GM23338 (cell line): Measurements from ENCODE around the gene MRPL2. TPM values are rescaled to one million over a fixed set of nuclear protein-coding genes. Genes with fewer than 3 reads are reported as not detected.
A peak's percentile ranks its signal among the peaks of the same experiment; 100 is the strongest.

Source experiments
- ATAC-seq: fragments of 200-7000 bp; cut with Tn5 transposase; 3 replicates; pipeline ENCODE4 v1.9.1; 2020
- DNase-seq: peaks from one replicate; pipeline ENCODE4 v3.0.0-alpha.2; 2015; ENCODE audit warnings: low spot score
- H2AFZ ChIP-seq: fragments of 200-600 bp; sonication (generic); 2 replicates; pipeline ENCODE4 v1.8.0; 2016; ENCODE audit warnings: antibody characterized with exemption, mild to moderate bottlenecking, moderate library complexity
- H3F3A ChIP-seq: fragments of 200-600 bp; sonication (generic); replicated peaks from 2 replicates; pipeline ENCODE4 v1.8.0; 2017; ENCODE audit warnings: antibody characterized with exemption, mixed run types, low read depth
- H3K27ac ChIP-seq: fragments of 200-600 bp; sonication (generic); 2 replicates; pipeline ENCODE4 v1.6.1; 2016; ENCODE audit warnings: low read depth
- H3K27me3 ChIP-seq: fragments of 200-600 bp; sonication (generic); 2 replicates; pipeline ENCODE4 v1.8.0; 2016; ENCODE audit warnings: mild to moderate bottlenecking, mixed run types, moderate library complexity; ENCODE audit not compliant: insufficient read depth
- H3K36me3 ChIP-seq: fragments of 200-600 bp; sonication (generic); 2 replicates; pipeline ENCODE4 v1.8.0; 2016; ENCODE audit warnings: mild to moderate bottlenecking; ENCODE audit not compliant: insufficient read depth
- H3K4me1 ChIP-seq: fragments of 200-600 bp; sonication (generic); 2 replicates; pipeline ENCODE4 v1.8.0; 2016; ENCODE audit warnings: mild to moderate bottlenecking, moderate library complexity; ENCODE audit not compliant: insufficient read depth
- H3K4me2 ChIP-seq: fragments of 200-600 bp; sonication (generic); 2 replicates; pipeline ENCODE4 v1.7.1; 2017; ENCODE audit warnings: mixed run types
- H3K4me3 ChIP-seq: fragments of 200-600 bp; sonication (generic); 2 replicates; pipeline ENCODE4 v1.6.1; 2016; ENCODE audit warnings: mixed run types
- H3K79me2 ChIP-seq: fragments of 200-600 bp; sonication (generic); replicated peaks from 2 replicates; pipeline ENCODE4 v1.8.0; 2017; ENCODE audit warnings: mild to moderate bottlenecking; ENCODE audit not compliant: insufficient read depth
- H3K9me2 ChIP-seq: fragments of 200-600 bp; sonication (generic); 2 replicates; pipeline ENCODE4 v1.8.0; 2017; ENCODE audit not compliant: insufficient read depth
- H4K20me1 ChIP-seq: fragments of 200-600 bp; sonication (generic); replicated peaks from 2 replicates; pipeline ENCODE4 v1.8.0; 2017; ENCODE audit warnings: mild to moderate bottlenecking; ENCODE audit not compliant: insufficient read depth
- H3K27ac Mint-ChIP-seq: 2 replicates; pipeline ENCODE4 v1.8.0; 2020; ENCODE audit warnings: inconsistent platforms, mild to moderate bottlenecking, moderate library complexity, mixed read lengths
- H3K27me3 Mint-ChIP-seq: 3 replicates; pipeline ENCODE4 v1.8.0; 2022; ENCODE audit warnings: low read depth, mild to moderate bottlenecking, moderate library complexity, mixed read lengths, inconsistent platforms; ENCODE audit not compliant: insufficient read depth, poor library complexity
- H3K36me3 Mint-ChIP-seq: 3 replicates; pipeline ENCODE4 v1.8.0; 2021; ENCODE audit warnings: low read depth, mild to moderate bottlenecking, inconsistent platforms, moderate library complexity, mixed read lengths
- H3K4me1 Mint-ChIP-seq: 3 replicates; pipeline ENCODE4 v1.8.0; 2020; ENCODE audit warnings: mild to moderate bottlenecking, inconsistent platforms, mixed read lengths
- H3K4me3 Mint-ChIP-seq: 3 replicates; pipeline ENCODE4 v1.8.0; 2021; ENCODE audit warnings: moderate library complexity, mild to moderate bottlenecking, inconsistent platforms, mixed read lengths
- H3K9me3 Mint-ChIP-seq: 3 replicates; pipeline ENCODE4 v1.8.0; 2020; ENCODE audit warnings: moderate library complexity, mild to moderate bottlenecking, inconsistent platforms, mixed read lengths
- CREB1 ChIP-seq: fragments of 250-450 bp; sonication (Bioruptor Pico); IDR thresholded peaks from 2 replicates; pipeline ENCODE4 v1.5.0; 2020; ENCODE audit warnings: low read depth, mild to moderate bottlenecking, moderate library complexity
- ETS1 ChIP-seq: IDR thresholded peaks from 2 replicates; pipeline ENCODE4 v1.6.1; 2016; ENCODE audit warnings: antibody characterized with exemption
- EZH2 ChIP-seq: fragments of 200-600 bp; sonication (generic); IDR thresholded peaks from one replicate; pipeline ENCODE4 v1.8.0; 2017; ENCODE audit warnings: antibody characterized with exemption, mild to moderate bottlenecking, low read depth; ENCODE audit not compliant: unreplicated experiment
- EZH2phosphoT487 ChIP-seq: fragments of 200-600 bp; sonication (generic); IDR thresholded peaks from one replicate; pipeline ENCODE4 v1.8.1; 2018; ENCODE audit warnings: antibody characterized with exemption; ENCODE audit not compliant: unreplicated experiment
- JUNB ChIP-seq: IDR thresholded peaks from one replicate; pipeline ENCODE4 v1.6.1; 2016; ENCODE audit warnings: antibody characterized with exemption; ENCODE audit not compliant: unreplicated experiment
- NANOG ChIP-seq: IDR thresholded peaks from 2 replicates; pipeline ENCODE4 v1.6.1; 2016; ENCODE audit warnings: antibody characterized with exemption, borderline replicate concordance
- POLR2AphosphoS5 ChIP-seq: IDR thresholded peaks from 2 replicates; pipeline ENCODE4 v1.6.1; 2016; ENCODE audit warnings: antibody characterized with exemption, low read depth
- REST ChIP-seq: IDR thresholded peaks from one replicate; pipeline ENCODE4 v1.6.1; 2018; ENCODE audit warnings: antibody characterized with exemption; ENCODE audit not compliant: unreplicated experiment
- ZNF114 ChIP-seq: fragments of 250-450 bp; sonication (Bioruptor Pico); IDR thresholded peaks from 2 replicates; pipeline ENCODE4 v1.5.0; 2020; ENCODE audit warnings: mild to moderate bottlenecking, moderate library complexity
- ZNF331 ChIP-seq: fragments of 250-450 bp; sonication (Bioruptor Pico); IDR thresholded peaks from 2 replicates; pipeline ENCODE4 v1.5.0; 2020; ENCODE audit warnings: low read depth, mild to moderate bottlenecking, moderate library complexity
- ZNF462 ChIP-seq: fragments of 250-450 bp; sonication (Bioruptor Pico); IDR thresholded peaks from 2 replicates; pipeline ENCODE4 v1.5.0; 2020; ENCODE audit warnings: mild to moderate bottlenecking, moderate library complexity
- polyA plus RNA-seq: library from polyadenylated mRNA; unstranded; fragments of >200 nt; fragmentation: Nextera tagmentation; extraction: Ambion mirVana; gene quantifications from 2 replicates; pipeline ENCODE4 v1.2.1, GENCODE V29; 2016
- total RNA-seq: library from RNA; depleted of rRNA; stranded (reverse); fragments of >200 nt; shearing (Covaris generic); gene quantifications from 2 replicates; pipeline ENCODE4 v1.2.3, GENCODE V29; 2014
- TF ChIP-seq, protein P1 (sequence below), 2 experiments: fragments of 200-600 bp in 1 of 2; sonication (generic) in 1 of 2; conservative IDR thresholded peaks; 2 replicates each; pipeline versions ENCODE4 v1.5.1 to v1.6.1; 2016 to 2017; ENCODE audit warnings: antibody characterized with exemption in 2 of 2, low read depth in 2 of 2, mild to moderate bottlenecking in 2 of 2, moderate library complexity in 1 of 2

Gene MRPL2
- total and polyA plus RNA-seq, 2 experiments from 2014 or later = 32.3 to 128 TPM

DNA sequence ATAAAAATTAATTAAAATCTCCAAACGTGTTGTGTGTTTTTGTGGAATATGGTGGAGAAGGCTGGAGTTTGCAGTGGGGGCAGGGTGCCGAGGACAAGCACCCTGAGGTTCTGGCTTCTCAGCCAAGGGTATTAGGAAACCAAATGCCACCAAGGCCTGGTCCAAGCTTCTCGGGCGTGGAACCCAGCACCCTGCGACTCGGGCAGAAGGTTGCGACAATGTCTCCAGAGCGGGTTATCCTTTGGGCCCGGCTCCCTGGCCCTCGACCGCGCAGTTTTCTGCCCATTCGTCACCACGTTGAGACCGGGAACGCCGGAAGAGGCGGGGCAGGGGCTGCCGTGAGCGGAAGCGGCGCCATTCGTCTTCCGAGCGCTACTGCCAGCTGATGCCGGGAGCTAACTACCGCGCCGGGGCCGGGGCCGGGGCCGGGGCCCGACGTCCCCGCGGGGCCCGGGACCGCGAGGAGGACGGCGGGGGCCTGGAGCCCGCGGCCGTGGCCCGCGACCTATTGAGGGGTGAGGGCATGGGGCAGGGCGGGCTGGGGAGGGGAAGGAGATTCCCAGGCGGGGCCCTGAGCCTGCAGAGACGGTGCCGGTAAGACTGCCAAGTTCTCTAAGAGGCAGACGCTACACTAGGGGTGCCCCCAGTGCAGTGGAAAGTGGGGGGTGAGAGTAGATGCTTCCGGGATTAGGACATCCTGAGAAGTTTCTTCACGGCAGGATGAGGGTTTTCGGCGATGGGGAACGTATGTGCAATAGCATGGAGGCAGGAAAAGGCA is 37.8 kb downstream of the MRPL2 start, which contains the start of gene RRP36 (continued):
- TF ChIP-seq REST = no peak
- TF ChIP-seq ZNF331 (CRISPR knock-in tag) = no peak
- TF ChIP-seq CREB1 (CRISPR knock-in tag) = peak; percentile 62
- no peak for TF ChIP-seq ZNF114 (CRISPR knock-in tag)
- TF ChIP-seq EZH2phosphoT487 = no peak

- Histone ChIP-seq H3K36me3 (peaks cover 28% of the 10 kb centered on the region), H3K79me2 (peaks cover 44% of the 10 kb centered on the region), H3K27ac (peak overlapping the region; percentile 90), H2AFZ (no peak overlapping the region), H3K27me3 (no peaks in the 10 kb centered on the region), H4K20me1 (peaks cover 14% of the 10 kb centered on the region), H3F3A (peaks cover 24% of the 10 kb centered on the region), H3K4me1 (0 out of 2 replicates have a peak, but pooled peaks cover 7% of the 10 kb centered on the region), H3K4me3 (peak overlapping the region; percentile 100), H3K4me2 (peak overlapping the region; percentile 83), H3K9me2 (no peaks in the 10 kb centered on the region)
- H3K27ac Mint-ChIP-seq = peak overlapping the region; percentile 91
- H3K4me1 Mint-ChIP-seq = peaks cover 13% of the 10 kb centered on the region
- peak overlapping the region; percentile 100 for H3K4me3 Mint-ChIP-seq
- ATAC-seq (peak; percentile 80), DNase-seq (peak; percentile 74)
- peaks cover 7% of the 10 kb centered on the region for H3K27me3 Mint-ChIP-seq
- H3K36me3 Mint-ChIP-seq = peaks cover 71% of the 10 kb centered on the region
- H3K9me3 Mint-ChIP-seq = no peaks in the 10 kb centered on the region; the same call in 1 of the 3 replicates
- TF ChIP-seq CREB1 (CRISPR knock-in tag) (no peak), NANOG (no peak), EZH2phosphoT487 (no peak), ETS1 (no peak), JUNB (no peak), POLR2AphosphoS5 (no peak), ZNF331 (CRISPR knock-in tag) (no peak), ZNF462 (CRISPR knock-in tag) (no peak), EZH2 (no peak)
- TF ChIP-seq, protein P1, sequence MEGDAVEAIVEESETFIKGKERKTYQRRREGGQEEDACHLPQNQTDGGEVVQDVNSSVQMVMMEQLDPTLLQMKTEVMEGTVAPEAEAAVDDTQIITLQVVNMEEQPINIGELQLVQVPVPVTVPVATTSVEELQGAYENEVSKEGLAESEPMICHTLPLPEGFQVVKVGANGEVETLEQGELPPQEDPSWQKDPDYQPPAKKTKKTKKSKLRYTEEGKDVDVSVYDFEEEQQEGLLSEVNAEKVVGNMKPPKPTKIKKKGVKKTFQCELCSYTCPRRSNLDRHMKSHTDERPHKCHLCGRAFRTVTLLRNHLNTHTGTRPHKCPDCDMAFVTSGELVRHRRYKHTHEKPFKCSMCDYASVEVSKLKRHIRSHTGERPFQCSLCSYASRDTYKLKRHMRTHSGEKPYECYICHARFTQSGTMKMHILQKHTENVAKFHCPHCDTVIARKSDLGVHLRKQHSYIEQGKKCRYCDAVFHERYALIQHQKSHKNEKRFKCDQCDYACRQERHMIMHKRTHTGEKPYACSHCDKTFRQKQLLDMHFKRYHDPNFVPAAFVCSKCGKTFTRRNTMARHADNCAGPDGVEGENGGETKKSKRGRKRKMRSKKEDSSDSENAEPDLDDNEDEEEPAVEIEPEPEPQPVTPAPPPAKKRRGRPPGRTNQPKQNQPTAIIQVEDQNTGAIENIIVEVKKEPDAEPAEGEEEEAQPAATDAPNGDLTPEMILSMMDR (conservative IDR thresholded peaks at IDR 0.05; ENCODE audit: low read depth in 2 of 2) = no peak
Measured at GRCh38 chr6:43020847-43021246, 38.4 kb downstream of the MRPL2 start.
